ENCODE results near the gene FOXD2. TPM values are rescaled to one million over a fixed set of nuclear protein-coding genes. Genes with fewer than 3 reads are reported as not detected.

Gene FOXD2
- total RNA-seq, 1 experiment from 2014 or later, result 0.17 TPM

DNA sequence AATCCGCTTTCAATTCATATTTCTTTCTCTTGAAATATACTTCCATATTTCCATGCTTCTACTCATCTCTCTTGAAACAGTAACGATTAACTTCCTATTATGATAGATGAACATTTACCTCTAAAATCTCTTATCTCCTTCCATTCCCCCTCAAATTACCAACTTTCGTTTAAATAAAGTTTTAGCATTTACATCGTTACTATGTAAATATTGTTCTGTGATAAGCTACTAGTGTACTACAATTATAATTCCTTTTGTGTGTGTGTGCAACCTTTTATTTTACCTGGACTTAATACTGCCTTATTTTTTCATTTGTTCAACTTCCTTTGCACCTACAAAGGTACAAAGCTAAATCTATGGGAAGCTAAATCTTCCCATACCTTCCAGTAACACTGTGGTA lies 17.3 kb upstream of the FOXD2 start:
- BruUV-seq (replicated peaks), result no TSS peak
- no peaks in the 10 kb centered on the region for H3K9me3 ChIP-seq (ENCODE audit: low read depth, low read length, poor library complexity, severe bottlenecking)
- H3K36me3 ChIP-seq (ENCODE audit: insufficient read depth, low read length, poor library complexity, severe bottlenecking), result no peaks in the 10 kb centered on the region
- TF ChIP-seq EZH2 (IDR thresholded peaks at IDR 0.05; ENCODE audit: borderline replicate concordance, low read depth, low read length, poor library complexity, severe bottlenecking) (no peak), CTCF (conservative IDR thresholded peaks at IDR 0.05; ENCODE audit: low read depth, low read length) (no peak)
- no peak overlapping the region for H3K4me3 ChIP-seq (ENCODE audit: low read depth, low read length, poor library complexity, severe bottlenecking)
- POLR2A ChIA-PET (ENCODE audit: low non-redundant PET), result no interaction called here
- CTCF ChIA-PET, result interaction anchor here (0.7 to 1.1 kb wide), 2 partner anchors 9 to 12 kb away, joined by 3 read pairs; no protein-coding TSS in a partner anchor
- no peak overlapping the region for H3K27ac ChIP-seq (ENCODE audit: low read depth, low read length, poor library complexity, severe bottlenecking)
- H3K27me3 ChIP-seq (replicated peaks; ENCODE audit: insufficient read depth, low read depth, low read length, poor library complexity), result peaks cover 59% of the 10 kb centered on the region
- H3K4me1 ChIP-seq (ENCODE audit: insufficient read depth, low read length, poor library complexity, severe bottlenecking), result no peaks in the 10 kb centered on the region
- no peak for DNase-seq (ENCODE audit: low spot score)
- intact Hi-C loops (cut with micrococcal nuclease; ENCODE audit: unreplicated experiment), result loop anchor here (5.0 kb wide), 2 partner anchors 33 to 228 kb away; partner anchors contain the start of gene PDZK1IP1

DNA sequence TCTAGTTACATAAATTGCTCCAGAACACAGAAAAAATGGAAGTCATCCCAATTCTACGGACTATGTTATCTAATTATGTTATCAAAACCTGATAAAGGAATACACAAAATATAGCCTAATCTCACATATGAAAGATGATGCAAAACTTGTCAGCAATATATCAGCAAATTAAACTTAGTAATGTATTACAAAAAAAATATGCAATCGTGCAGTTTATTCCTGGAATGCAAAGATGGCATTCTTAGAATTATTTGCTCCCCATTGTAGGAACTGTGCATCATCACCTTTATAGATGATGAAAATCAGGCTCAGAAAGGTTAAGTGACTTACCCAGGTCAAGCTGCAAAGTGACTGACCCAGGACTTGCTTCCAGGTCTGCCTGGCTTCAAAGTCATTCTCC lies 14.0 kb upstream of the FOXD2 start:
- no TSS peak for BruUV-seq (replicated peaks)
- no peak for DNase-seq (ENCODE audit: low spot score)
- H3K4me3 ChIP-seq (ENCODE audit: low read depth, low read length, poor library complexity, severe bottlenecking), result no peak overlapping the region
- H3K27me3 ChIP-seq (replicated peaks; ENCODE audit: insufficient read depth, low read depth, low read length, poor library complexity), result peaks cover 29% of the 10 kb centered on the region
- no peaks in the 10 kb centered on the region for H3K4me1 ChIP-seq (ENCODE audit: insufficient read depth, low read length, poor library complexity, severe bottlenecking)
- ChIA-PET CTCF (interaction anchor here (1.0 kb wide), 1 partner anchor 9 kb away, joined by 3 read pairs; no protein-coding TSS in a partner anchor), POLR2A (ENCODE audit: low non-redundant PET) (no interaction called here)
- intact Hi-C loops (cut with micrococcal nuclease; ENCODE audit: unreplicated experiment), result loop anchor here (5.0 kb wide), 2 partner anchors 37 to 232 kb away; partner anchors contain the start of gene PDZK1IP1
- H3K27ac ChIP-seq (ENCODE audit: low read depth, low read length, poor library complexity, severe bottlenecking), result no peak overlapping the region
- no peaks in the 10 kb centered on the region for H3K9me3 ChIP-seq (ENCODE audit: low read depth, low read length, poor library complexity, severe bottlenecking)
- TF ChIP-seq CTCF (conservative IDR thresholded peaks at IDR 0.05; ENCODE audit: low read depth, low read length), result no peak
- no peak for TF ChIP-seq EZH2 (IDR thresholded peaks at IDR 0.05; ENCODE audit: borderline replicate concordance, low read depth, low read length, poor library complexity, severe bottlenecking)
- H3K36me3 ChIP-seq (ENCODE audit: insufficient read depth, low read length, poor library complexity, severe bottlenecking), result no peaks in the 10 kb centered on the region

GRCh38 chr1:47424336-47424982 lies 13.4 kb upstream of the FOXD2 start:
- POLR2A ChIA-PET (ENCODE audit: low non-redundant PET), result no interaction called here
- Histone ChIP-seq H3K9me3 (ENCODE audit: low read depth, low read length, poor library complexity, severe bottlenecking) (no peaks in the 10 kb centered on the region), H3K4me3 (ENCODE audit: low read depth, low read length, poor library complexity, severe bottlenecking) (no peak overlapping the region), H3K27ac (ENCODE audit: low read depth, low read length, poor library complexity, severe bottlenecking) (no peak overlapping the region), H3K4me1 (ENCODE audit: insufficient read depth, low read length, poor library complexity, severe bottlenecking) (no peaks in the 10 kb centered on the region), H3K36me3 (ENCODE audit: insufficient read depth, low read length, poor library complexity, severe bottlenecking) (no peaks in the 10 kb centered on the region), H3K27me3 (replicated peaks; ENCODE audit: insufficient read depth, low read depth, low read length, poor library complexity) (peaks cover 23% of the 10 kb centered on the region)
- CTCF ChIA-PET, result interaction anchor here (0.6 to 1.0 kb wide), 3 partner anchors 8 to 302 kb away, joined by 3 read pairs; no protein-coding TSS in a partner anchor
- DNase-seq (ENCODE audit: low spot score), result peak; percentile 81
- TF ChIP-seq CTCF (conservative IDR thresholded peaks at IDR 0.05; ENCODE audit: low read depth, low read length) (peak; percentile 91), EZH2 (IDR thresholded peaks at IDR 0.05; ENCODE audit: borderline replicate concordance, low read depth, low read length, poor library complexity, severe bottlenecking) (no peak)
- intact Hi-C loops (cut with micrococcal nuclease; ENCODE audit: unreplicated experiment), result loop anchor here (5.0 kb wide), 2 partner anchors 37 to 232 kb away; partner anchors contain the start of gene PDZK1IP1
- BruUV-seq (replicated peaks), result no TSS peak
